ENCODE data around the gene AIP. TPM values are rescaled to one million over a fixed set of nuclear protein-coding genes. Genes with fewer than 3 reads are reported as not detected.
"Not testable (repeated sequence)": the region's sequence is repeated elsewhere in the genome, so short reads cannot be mapped to it uniquely, and the experiment has no call there.

Gene AIP
- total RNA-seq, 1 experiment from 2014 or later = 83.0 TPM

- no peak for DNase-seq (ENCODE audit: low spot score)
Measured at GRCh38 chr11:67448220-67448609, 34.6 kb upstream of the AIP start.

- no peak for DNase-seq (ENCODE audit: low spot score)
Measured at GRCh38 chr11:67449116-67449844, 33.5 kb upstream of the AIP start.

- no peak for DNase-seq (ENCODE audit: low spot score)
Measured at GRCh38 chr11:67450796-67451657, 31.8 kb upstream of the AIP start.

- DNase-seq (ENCODE audit: low spot score) = no peak
Measured at GRCh38 chr11:67451658-67451976, 31.2 kb upstream of the AIP start.

GRCh38 chr11:67452141-67452952 lies 30.5 kb upstream of the AIP start, which contains the start of gene GPR152:
GPR152 (minus strand) TSS chr11:67452729; CDS start chr11:67452724, 5 bp downstream.
- DNase-seq (ENCODE audit: low spot score) = no peak

GRCh38 chr11:67453816-67454732 lies 28.8 kb upstream of the AIP start:
- DNase-seq (ENCODE audit: low spot score) = no peak

- DNase-seq (ENCODE audit: low spot score) = no peak
Measured at GRCh38 chr11:67455054-67455453, 27.8 kb upstream of the AIP start, which contains the start of gene CABP4. CABP4 (plus strand) TSS chr11:67455354; CDS start chr11:67455424, 70 bp downstream.

GRCh38 chr11:67456068-67456705 lies 26.6 kb upstream of the AIP start:
- no peak for DNase-seq (ENCODE audit: low spot score)

GRCh38 chr11:67457453-67457852 lies 25.4 kb upstream of the AIP start:
- no peak for DNase-seq (ENCODE audit: low spot score)

GRCh38 chr11:67458266-67458665 lies 24.6 kb upstream of the AIP start:
- no peak for DNase-seq (ENCODE audit: low spot score)

GRCh38 chr11:67463186-67463585 lies 19.6 kb upstream of the AIP start:
- DNase-seq (ENCODE audit: low spot score) = no peak

- DNase-seq (ENCODE audit: low spot score) = peak; percentile 83
Measured at GRCh38 chr11:67463680-67464410, 19.0 kb upstream of the AIP start.

GRCh38 chr11:67464411-67465188 lies 18.2 kb upstream of the AIP start:
- peak; percentile 67 for DNase-seq (ENCODE audit: low spot score)

GRCh38 chr11:67465189-67465510 lies 17.7 kb upstream of the AIP start:
- DNase-seq (ENCODE audit: low spot score) = no peak

- not testable (repeated sequence) for DNase-seq (ENCODE audit: low spot score)
Measured at GRCh38 chr11:67465530-67465929, 17.3 kb upstream of the AIP start.

- DNase-seq (ENCODE audit: low spot score) = no peak
Measured at GRCh38 chr11:67466367-67466766, 16.5 kb upstream of the AIP start.

- no peak for DNase-seq (ENCODE audit: low spot score)
Measured at GRCh38 chr11:67466962-67467771, 15.7 kb upstream of the AIP start.

- DNase-seq (ENCODE audit: low spot score) = no peak
Measured at GRCh38 chr11:67468056-67468455, 14.8 kb upstream of the AIP start.

- DNase-seq (ENCODE audit: low spot score) = no peak
Measured at GRCh38 chr11:67468456-67468758, 14.4 kb upstream of the AIP start.
